Adrenal gland (tissue), 12 donors: ENCODE measurements around the gene ACSS3. TPM values are rescaled to one million over a fixed set of nuclear protein-coding genes. Genes with fewer than 3 reads are reported as not detected.

ENCODE experiments used
- DNase-seq, 7 donors: peaks; one replicate each; pipeline ENCODE4 v3.0.0-alpha.2; 2019 to 2020
- H3K27ac ChIP-seq, 5 donors: fragments of 200-600 bp; sonication (generic) in 4 of 5; 1 replicate in 3 of 5; 2 replicates in 2 of 5; pipeline versions ENCODE4 v1.5.1 to v1.8.0; 2016 to 2020; ENCODE audit warnings: mild to moderate bottlenecking in 1 of 5
- H3K27me3 ChIP-seq: fragments of 200-600 bp; 2 replicates; pipeline ENCODE4 v1.8.0; 2021
- H3K36me3 ChIP-seq, 2 donors: fragments of 200-600 bp; replicated peaks in 1 of 2; 1 replicate in 1 of 2; 2 replicates in 1 of 2; pipeline versions ENCODE4 v1.5.1 to v1.8.0; 2018 to 2022
- H3K4me1 ChIP-seq, 2 donors: fragments of 200-600 bp; replicated peaks in 1 of 2; 1 replicate in 1 of 2; 2 replicates in 1 of 2; pipeline versions ENCODE4 v1.5.1 to v1.8.0; 2018 to 2021
- H3K4me3 ChIP-seq, 4 donors: fragments of 200-600 bp; sonication (generic) in 3 of 4; one replicate each; pipeline ENCODE4 v1.5.1; 2016 to 2018
- H3K9me3 ChIP-seq, 3 donors: fragments of 200-600 bp; sonication (generic) in 1 of 3; replicated peaks in 1 of 3; 1 replicate in 2 of 3; 2 replicates in 1 of 3; pipeline versions ENCODE4 v1.5.1 to v1.8.0; 2016 to 2021
- POLR2A ChIP-seq, 2 donors: fragments of 450-650 bp; IDR thresholded peaks; one replicate each; pipeline ENCODE4 v1.6.1; 2017; ENCODE audit warnings: antibody characterized with exemption in 2 of 2, mild to moderate bottlenecking in 2 of 2, moderate library complexity in 1 of 2
- WGBS, 4 donors: extraction: QIAGEN DNeasy Blood & Tissue Kit in 2 of 4; methylation state at CpG; one replicate each; pipeline versions ENCODE4 v1.1.5 to v1.1.7; 2013 to 2017; 5-methylcytosine and 5-hydroxymethylcytosine counted together
- intact Hi-C, 2 donors: fragments of 100-400 bp; cut with DNase I; formaldehyde crosslinking; loops; one replicate each; pipeline versions ENCODE4 v1.14.1 to v1.15.0; 2022 to 2023
- polyA plus RNA-seq, 3 donors: library from polyadenylated mRNA; stranded (reverse); fragments of 200-250 nt in 2 of 3; fragments of 350-450 nt in 1 of 3; fragmentation: Illumina TruSeq in 1 of 3; extraction: RNeasy Lipid Tissue Mini Kit (QIAGEN cat#74804) in 1 of 3; gene quantifications; one replicate each; pipeline ENCODE4 v1.2.3, GENCODE V29; 2013 to 2014
- total RNA-seq, 9 donors: library from RNA; depleted of rRNA in 4 of 9; stranded (reverse); fragments of >200 nt in 4 of 9; fragments of 120-200 nt in 1 of 9; fragmentation: NEBNext Ultra II Directional in 1 of 9; extraction: Animal tissue kit (Norgen Biotek cat#: 25700) in 1 of 9; gene quantifications; one replicate each; pipeline versions ENCODE4 v1.1.0 to v1.2.4, GENCODE V29; 2013 to 2023
- TF ChIP-seq, protein P1 (sequence below), 6 experiments: fragments of 450-650 bp in 4 of 6; fragments of 200-600 bp in 2 of 6; sonication (generic) in 1 of 6; IDR thresholded peaks; 1 replicate in 5 of 6; 2 replicates in 1 of 6; pipeline versions ENCODE4 v1.5.1 to v1.8.0; 2016 to 2021; ENCODE audit warnings: antibody characterized with exemption in 6 of 6, mild to moderate bottlenecking in 2 of 6, moderate library complexity in 1 of 6
- donor health status: healthy with polysubstance abuse.
- donor health status: Bipolar disorder and iron deficiency.
- donor health status: DM: yes; HTN: yes; CAD: no.
- donor health status: DM: no; HTN: no; CAD: no.
- donor health status: DM: no; HTN: no; CAD: no.
- donor health status: DM: yes; HTN: yes; CAD: no.

ACSS3 gene
- total and polyA plus RNA-seq, 12 donors, result 5.3 to 90.0 (median 36.1) TPM

DNA sequence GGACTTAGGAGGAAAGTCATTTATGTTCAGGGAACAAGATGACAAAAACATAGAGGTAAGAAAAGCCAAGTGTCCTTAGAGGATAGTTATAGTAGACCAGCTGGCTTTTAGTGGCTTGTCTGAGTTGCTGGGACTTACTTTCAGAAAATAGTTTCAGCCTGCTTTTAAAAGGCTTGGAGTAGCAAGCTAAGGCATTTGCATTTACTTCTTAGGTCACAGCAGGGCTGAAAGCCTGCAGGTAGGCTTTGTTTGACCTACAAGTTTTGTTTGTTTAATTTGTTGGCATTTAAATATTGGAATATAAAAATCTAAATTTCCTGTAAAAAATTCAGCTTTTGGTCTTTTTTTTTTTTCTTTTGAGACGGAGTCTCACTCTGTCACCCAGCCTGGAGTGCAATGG, 5.1 kb downstream of the ACSS3 start:
- no peaks in the 10 kb centered on the region for H3K9me3 ChIP-seq
- no peak overlapping the region for H3K27ac ChIP-seq
- no peak for TF ChIP-seq POLR2A (IDR thresholded peaks at IDR 0.05)
- TF ChIP-seq, protein P1, sequence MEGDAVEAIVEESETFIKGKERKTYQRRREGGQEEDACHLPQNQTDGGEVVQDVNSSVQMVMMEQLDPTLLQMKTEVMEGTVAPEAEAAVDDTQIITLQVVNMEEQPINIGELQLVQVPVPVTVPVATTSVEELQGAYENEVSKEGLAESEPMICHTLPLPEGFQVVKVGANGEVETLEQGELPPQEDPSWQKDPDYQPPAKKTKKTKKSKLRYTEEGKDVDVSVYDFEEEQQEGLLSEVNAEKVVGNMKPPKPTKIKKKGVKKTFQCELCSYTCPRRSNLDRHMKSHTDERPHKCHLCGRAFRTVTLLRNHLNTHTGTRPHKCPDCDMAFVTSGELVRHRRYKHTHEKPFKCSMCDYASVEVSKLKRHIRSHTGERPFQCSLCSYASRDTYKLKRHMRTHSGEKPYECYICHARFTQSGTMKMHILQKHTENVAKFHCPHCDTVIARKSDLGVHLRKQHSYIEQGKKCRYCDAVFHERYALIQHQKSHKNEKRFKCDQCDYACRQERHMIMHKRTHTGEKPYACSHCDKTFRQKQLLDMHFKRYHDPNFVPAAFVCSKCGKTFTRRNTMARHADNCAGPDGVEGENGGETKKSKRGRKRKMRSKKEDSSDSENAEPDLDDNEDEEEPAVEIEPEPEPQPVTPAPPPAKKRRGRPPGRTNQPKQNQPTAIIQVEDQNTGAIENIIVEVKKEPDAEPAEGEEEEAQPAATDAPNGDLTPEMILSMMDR (IDR thresholded peaks at IDR 0.05), result no peak
- intact Hi-C loops, result no loop called here
- no peaks in the 10 kb centered on the region for H3K27me3 ChIP-seq
- H3K4me3 ChIP-seq, result no peak overlapping the region
- 81 to 100% (median 89%) methylated on average over 1 of the region's 1 CpG for WGBS, 4 donors
- no peaks in the 10 kb centered on the region for H3K36me3 ChIP-seq
- DNase-seq, result no peak
- peaks cover 28 to 45% of the 10 kb centered on the region in 2 donors for H3K4me1 ChIP-seq

DNA sequence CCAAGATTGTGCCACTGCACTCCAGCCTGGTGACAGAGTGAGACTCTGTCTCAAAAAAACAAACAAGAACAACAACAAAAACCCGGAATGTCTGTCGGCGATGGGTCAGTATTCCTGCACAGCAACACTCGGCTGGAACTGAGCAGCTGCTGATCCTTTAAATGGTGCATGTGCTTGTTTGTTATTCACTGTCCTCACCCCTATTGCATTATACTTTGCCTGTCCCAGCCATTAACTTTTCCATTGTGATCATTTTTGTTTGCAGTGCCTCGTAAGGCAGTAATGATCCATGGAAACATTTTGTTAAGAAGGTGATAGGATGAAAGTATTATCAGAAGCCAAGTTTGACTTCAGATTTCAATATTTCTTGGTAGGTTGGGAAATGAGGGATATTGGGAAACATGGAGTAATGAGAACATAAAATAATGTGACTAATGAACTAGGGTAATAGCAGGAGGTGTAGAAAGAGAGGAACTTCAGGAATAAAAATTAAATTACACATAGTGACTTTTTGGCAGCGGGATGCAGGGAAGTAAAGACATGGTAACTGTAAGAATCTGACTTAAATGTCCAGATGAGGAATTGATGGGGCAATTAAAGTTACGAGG, 6.1 kb downstream of the ACSS3 start:
- Histone ChIP-seq H3K4me3 (no peak overlapping the region), H3K36me3 (no peaks in the 10 kb centered on the region), H3K9me3 (no peaks in the 10 kb centered on the region), H3K27me3 (no peaks in the 10 kb centered on the region), H3K4me1 (peaks cover 29 to 45% of the 10 kb centered on the region in 2 donors), H3K27ac (peak overlapping the region in 3 of 5 donors; percentile 48 to 66 (median 60))
- intact Hi-C loops, result no loop called here
- DNase-seq, result no peak
- WGBS, 4 donors, result 74 to 81% (median 78%) methylated on average over 7 of the region's 7 CpGs
- TF ChIP-seq, protein P1 (IDR thresholded peaks at IDR 0.05), result no peak
- no peak for TF ChIP-seq POLR2A (IDR thresholded peaks at IDR 0.05)

DNA sequence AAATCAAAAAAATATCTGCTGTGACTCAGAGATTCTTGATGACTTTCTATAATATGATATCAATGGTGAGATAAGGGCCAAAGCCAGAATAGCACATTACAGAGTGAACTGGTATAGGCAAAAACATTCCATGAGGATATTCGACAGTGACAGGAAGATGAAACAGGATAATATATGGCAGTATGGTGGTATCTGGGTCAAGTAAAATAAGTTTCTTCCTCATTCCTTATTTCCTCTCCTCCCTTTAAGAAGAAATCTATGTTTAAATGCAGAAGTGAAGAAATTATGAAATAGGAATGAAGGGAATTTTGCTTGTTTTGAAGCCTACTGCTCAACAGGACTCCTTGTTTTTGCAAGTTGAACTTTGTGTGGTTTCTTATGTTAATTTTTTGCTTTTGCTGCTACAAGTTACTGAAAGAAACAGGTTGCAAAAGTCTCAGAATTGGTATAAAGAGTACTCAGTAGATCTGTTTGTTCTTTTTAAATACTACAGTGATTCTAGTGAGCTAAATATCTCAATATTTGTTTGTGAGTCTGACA, 7.0 kb downstream of the ACSS3 start:
- WGBS, 4 donors, result 17 to 22% (median 20%) methylated on average over 1 of the region's 1 CpG

DNA sequence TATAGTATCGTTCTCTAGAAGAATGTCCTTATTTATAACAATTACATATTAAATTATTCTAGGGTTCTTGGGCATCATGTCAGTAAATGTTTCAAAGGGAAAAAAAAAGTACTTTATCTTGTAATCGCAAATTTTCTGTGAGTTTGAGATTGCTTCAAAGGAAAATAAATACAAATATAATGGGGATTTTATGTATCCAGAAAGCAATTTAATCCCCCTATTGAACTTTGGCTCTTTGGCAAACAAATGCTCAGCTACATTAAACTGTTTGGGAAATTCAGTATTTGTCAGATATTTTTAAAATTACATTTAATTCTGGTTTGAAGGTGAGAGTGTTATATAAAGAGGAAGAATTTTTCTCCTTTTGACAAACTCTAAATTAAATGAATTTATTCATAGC, 8.0 kb downstream of the ACSS3 start:
- DNase-seq, result no peak
- Histone ChIP-seq H3K4me3 (no peak overlapping the region), H3K9me3 (no peaks in the 10 kb centered on the region), H3K4me1 (peaks cover 33 to 42% of the 10 kb centered on the region in 2 donors), H3K27me3 (no peaks in the 10 kb centered on the region), H3K27ac (peak overlapping the region in 3 of 5 donors; percentile 11 to 60 (median 48)), H3K36me3 (no peaks in the 10 kb centered on the region)
- TF ChIP-seq, protein P1 (IDR thresholded peaks at IDR 0.05), result no peak
- WGBS, 4 donors, result 57 to 75% (median 72%) methylated on average over 2 of the region's 2 CpGs
- intact Hi-C loops, result no loop called here

More for the DNA sequence above, 7.0 kb downstream of the ACSS3 start:
- TF ChIP-seq, protein P1 (IDR thresholded peaks at IDR 0.05), result no peak
- TF ChIP-seq POLR2A (IDR thresholded peaks at IDR 0.05), result no peak
- Histone ChIP-seq H3K4me3 (no peak overlapping the region), H3K27me3 (no peaks in the 10 kb centered on the region), H3K9me3 (no peaks in the 10 kb centered on the region), H3K27ac (peak overlapping the region in 4 of 5 donors; percentile 11 to 60 (median 34)), H3K4me1 (peaks cover 37 to 47% of the 10 kb centered on the region in 2 donors), H3K36me3 (no peaks in the 10 kb centered on the region)
- no peak for DNase-seq
- intact Hi-C loops, result no loop called here
